ENCODE measurements around the gene AFDN.

DNA sequence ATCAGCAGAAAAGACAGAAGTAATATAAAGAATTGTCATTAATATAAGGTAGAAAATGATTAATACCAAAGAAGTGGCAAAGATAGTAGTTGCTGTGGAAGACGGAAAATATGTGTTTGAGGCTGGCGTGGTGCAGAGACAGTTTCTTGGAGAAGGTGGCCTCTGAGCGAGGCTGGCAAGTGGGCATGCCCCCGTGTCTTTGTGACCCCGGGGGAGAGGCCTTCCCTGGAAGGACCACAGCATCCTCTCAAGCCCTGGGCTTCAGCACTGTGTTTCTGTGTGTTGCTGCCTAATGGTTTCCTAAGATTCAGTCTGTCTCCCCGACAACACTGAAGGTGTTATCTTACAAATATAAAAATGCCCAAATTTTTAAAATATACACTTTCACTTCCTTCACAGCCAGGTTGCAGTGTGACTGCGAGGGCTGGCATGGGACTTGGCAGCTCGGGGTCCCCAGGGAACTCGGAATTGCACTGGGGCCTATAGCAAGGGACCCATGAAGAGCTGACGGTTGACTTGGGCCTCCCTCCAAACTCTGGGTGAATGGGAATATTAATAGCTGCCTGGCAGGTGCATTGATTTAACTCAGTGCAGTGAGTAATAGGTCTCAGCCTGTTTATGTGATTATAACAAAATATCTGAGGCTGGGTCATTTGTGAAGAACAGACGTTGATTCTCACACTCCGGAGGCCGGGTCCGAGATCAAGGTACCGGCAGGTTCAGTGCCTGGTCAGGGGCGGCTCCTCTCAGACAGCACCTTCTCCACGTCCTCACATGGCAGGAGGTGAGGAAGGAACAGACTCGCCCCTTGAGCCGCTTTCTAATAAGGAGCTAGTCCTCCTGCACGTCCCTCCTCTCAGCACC lies 47.4 kb upstream of the AFDN start:
- no peak for TF ChIP-seq CTCF (IDR thresholded peaks at IDR 0.05; ENCODE audit: low read depth, low read length)
- TF ChIP-seq POLR2A (IDR thresholded peaks at IDR 0.05; ENCODE audit: extremely low read depth, insufficient read length) = no peak
- no peak for TF ChIP-seq MYC (IDR thresholded peaks at IDR 0.05; ENCODE audit: low read depth, low read length)
- no peak for TF ChIP-seq MAX (IDR thresholded peaks at IDR 0.05; ENCODE audit: low read depth, low read length)
